Lung (tissue), 12 donors: Measurements from ENCODE around the gene DAAM1. TPM values are rescaled to one million over a fixed set of nuclear protein-coding genes. Genes with fewer than 3 reads are reported as not detected.

ENCODE experiments used
- ATAC-seq: fragments of 200-7000 bp; cut with Tn5 transposase; one replicate; pipeline ENCODE4 v1.9.1; 2020; ENCODE audit warnings: moderate number of reproducible peaks; ENCODE audit not compliant: insufficient read depth, low FRiP score
- DNase-seq, 3 donors: peaks; one replicate each; pipeline ENCODE4 v3.0.0-alpha.2; 2013 to 2017
- H3K27ac ChIP-seq, 2 donors: one replicate each; pipeline ENCODE4 v1.5.1; 2013; ENCODE audit warnings: mild to moderate bottlenecking in 2 of 2, moderate library complexity in 2 of 2, control low read depth in 1 of 2, inconsistent platforms in 1 of 2, low read depth in 1 of 2, low read length in 1 of 2
- H3K27me3 ChIP-seq, 3 donors: one replicate each; pipeline ENCODE4 v1.5.1; 2013; ENCODE audit warnings: low read length in 2 of 3; ENCODE audit not compliant: control insufficient read depth in 3 of 3, insufficient read depth in 3 of 3
- H3K36me3 ChIP-seq, 4 donors: one replicate each; pipeline ENCODE4 v1.5.1; 2013; ENCODE audit warnings: low read length in 4 of 4, mild to moderate bottlenecking in 1 of 4, moderate library complexity in 1 of 4; ENCODE audit not compliant: control insufficient read depth in 4 of 4, insufficient read depth in 4 of 4
- H3K4me1 ChIP-seq, 5 donors: one replicate each; pipeline ENCODE4 v1.5.1; 2013; ENCODE audit warnings: low read length in 5 of 5, mild to moderate bottlenecking in 2 of 5, moderate library complexity in 1 of 5; ENCODE audit not compliant: control insufficient read depth in 5 of 5, insufficient read depth in 5 of 5
- H3K4me3 ChIP-seq: one replicate; pipeline ENCODE4 v1.5.1; 2013; ENCODE audit warnings: mild to moderate bottlenecking, control low read depth, moderate library complexity
- H3K9ac ChIP-seq, 2 donors: one replicate each; pipeline ENCODE4 v1.5.1; 2013; ENCODE audit warnings: low read length in 2 of 2, control low read depth in 1 of 2; ENCODE audit not compliant: insufficient read depth in 1 of 2
- H3K9me3 ChIP-seq, 4 donors: one replicate each; pipeline ENCODE4 v1.5.1; 2013; ENCODE audit warnings: low read length in 3 of 4, mild to moderate bottlenecking in 1 of 4, moderate library complexity in 1 of 4; ENCODE audit not compliant: control insufficient read depth in 4 of 4, insufficient read depth in 3 of 4
- WGBS, 2 donors: extraction: QIAGEN DNeasy Blood & Tissue Kit; methylation state at CpG; one replicate each; pipeline ENCODE4 v1.1.7; 2013; 5-methylcytosine and 5-hydroxymethylcytosine counted together
- polyA plus RNA-seq, 2 donors: library from polyadenylated mRNA; stranded (reverse); fragments of 200-250 nt; gene quantifications; one replicate each; pipeline ENCODE4 v1.2.1, GENCODE V29; 2013
- total RNA-seq, 2 donors: library from RNA; depleted of rRNA in 1 of 2; stranded (reverse); fragments of >200 nt in 1 of 2; gene quantifications; one replicate each; pipeline ENCODE4 v1.2.1, GENCODE V29; 2014 to 2021
- TF ChIP-seq, protein P1 (sequence below): IDR thresholded peaks from 2 replicates; pipeline ENCODE4 v1.5.1; 2012; ENCODE audit warnings: mild to moderate bottlenecking; ENCODE audit errors: control extremely low read depth, extremely low read depth
- donor health status: control.
- donor health status: control.
- donor health status: Bipolar disorder and iron deficiency.
- donor health status: healthy.
- donor health status: DM: yes; HTN: yes; CAD: no.

The DAAM1 gene
- total and polyA plus RNA-seq, 4 donors, result 10.3 to 84.6 (median 32.6) TPM

DNA sequence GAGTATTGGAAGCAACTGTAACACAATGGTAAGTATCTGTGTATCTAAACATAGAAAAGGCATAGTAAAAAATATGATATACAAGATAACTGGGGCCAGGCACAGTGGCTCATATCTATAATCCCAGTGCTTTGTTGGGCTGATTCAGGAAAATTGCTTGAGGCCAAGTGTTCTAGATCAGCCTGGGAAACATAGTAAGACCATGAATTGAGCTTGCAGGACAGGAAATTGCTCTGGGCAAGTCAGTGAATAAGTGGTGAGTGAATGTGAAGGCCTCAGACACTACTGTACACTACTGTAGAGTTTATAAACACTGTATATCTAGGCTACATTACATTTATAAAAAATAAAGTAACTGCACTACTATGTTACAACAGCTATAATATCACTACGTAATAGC is 201.5 kb downstream of the DAAM1 start:
- no peaks in the 10 kb centered on the region for H3K27me3 ChIP-seq
- no peak for ATAC-seq
- WGBS, 2 donors, result 91 to 98% methylated on average over 1 of the region's 1 CpG
- H3K4me1 ChIP-seq, result no peaks in the 10 kb centered on the region
- TF ChIP-seq, protein P1, sequence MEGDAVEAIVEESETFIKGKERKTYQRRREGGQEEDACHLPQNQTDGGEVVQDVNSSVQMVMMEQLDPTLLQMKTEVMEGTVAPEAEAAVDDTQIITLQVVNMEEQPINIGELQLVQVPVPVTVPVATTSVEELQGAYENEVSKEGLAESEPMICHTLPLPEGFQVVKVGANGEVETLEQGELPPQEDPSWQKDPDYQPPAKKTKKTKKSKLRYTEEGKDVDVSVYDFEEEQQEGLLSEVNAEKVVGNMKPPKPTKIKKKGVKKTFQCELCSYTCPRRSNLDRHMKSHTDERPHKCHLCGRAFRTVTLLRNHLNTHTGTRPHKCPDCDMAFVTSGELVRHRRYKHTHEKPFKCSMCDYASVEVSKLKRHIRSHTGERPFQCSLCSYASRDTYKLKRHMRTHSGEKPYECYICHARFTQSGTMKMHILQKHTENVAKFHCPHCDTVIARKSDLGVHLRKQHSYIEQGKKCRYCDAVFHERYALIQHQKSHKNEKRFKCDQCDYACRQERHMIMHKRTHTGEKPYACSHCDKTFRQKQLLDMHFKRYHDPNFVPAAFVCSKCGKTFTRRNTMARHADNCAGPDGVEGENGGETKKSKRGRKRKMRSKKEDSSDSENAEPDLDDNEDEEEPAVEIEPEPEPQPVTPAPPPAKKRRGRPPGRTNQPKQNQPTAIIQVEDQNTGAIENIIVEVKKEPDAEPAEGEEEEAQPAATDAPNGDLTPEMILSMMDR, result no peak
- no peak for DNase-seq
- H3K9ac ChIP-seq, result no peak overlapping the region
- H3K27ac ChIP-seq, result no peak overlapping the region
- H3K36me3 ChIP-seq, result no peaks in the 10 kb centered on the region
- H3K4me3 ChIP-seq, result no peak overlapping the region
- no peaks in the 10 kb centered on the region for H3K9me3 ChIP-seq

DNA sequence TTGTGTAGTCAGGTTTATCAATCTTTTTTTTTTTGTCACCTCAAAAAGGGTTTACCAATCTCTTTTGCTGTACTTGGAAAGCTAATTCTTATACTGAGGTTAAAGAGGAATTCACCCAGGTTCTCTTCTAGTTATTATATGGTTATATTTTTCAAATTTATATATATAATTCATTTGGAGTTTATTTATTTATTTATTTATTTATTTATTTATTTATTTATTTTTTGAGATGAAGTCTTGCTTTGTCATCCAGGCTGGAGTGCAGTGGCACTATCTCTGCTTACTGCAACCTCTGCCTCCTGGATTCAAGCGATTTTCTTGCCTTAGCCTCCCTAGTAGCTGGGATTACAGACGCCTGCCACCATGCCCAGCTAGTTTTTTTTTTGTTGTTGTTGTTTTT is 202.9 kb downstream of the DAAM1 start:
- Histone ChIP-seq H3K27me3 (no peaks in the 10 kb centered on the region), H3K36me3 (no peaks in the 10 kb centered on the region), H3K9me3 (no peaks in the 10 kb centered on the region), H3K4me1 (no peaks in the 10 kb centered on the region), H3K9ac (no peak overlapping the region), H3K4me3 (no peak overlapping the region), H3K27ac (no peak overlapping the region)
- TF ChIP-seq, protein P1, result no peak
- no peak for DNase-seq
- ATAC-seq, result no peak
- WGBS, 2 donors, result 96 to 97% methylated on average over 2 of the region's 2 CpGs

DNA sequence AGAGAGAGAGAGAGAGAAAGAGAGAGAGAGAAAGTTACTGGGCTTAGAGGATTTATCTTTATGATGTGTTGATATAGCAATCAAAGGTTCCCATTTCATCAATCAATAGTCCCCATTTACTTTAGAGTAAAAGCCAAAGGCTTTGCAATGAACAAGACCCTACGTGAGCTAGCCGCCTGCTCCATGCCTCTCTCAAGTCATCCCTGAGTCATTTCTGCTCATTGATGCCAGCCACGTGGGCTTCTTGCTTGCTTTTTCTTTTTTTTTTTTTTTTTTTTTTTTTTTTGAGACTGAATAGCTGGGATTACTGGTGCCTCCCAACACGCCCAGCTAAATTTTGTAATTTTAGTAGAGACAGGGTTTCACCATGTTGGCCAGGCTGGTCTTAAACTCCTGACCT is 205.8 kb downstream of the DAAM1 start:
- no peaks in the 10 kb centered on the region for H3K4me1 ChIP-seq
- no peak for DNase-seq
- no peak overlapping the region for H3K27ac ChIP-seq
- H3K36me3 ChIP-seq, result no peaks in the 10 kb centered on the region
- TF ChIP-seq, protein P1, result no peak
- no peak overlapping the region for H3K9ac ChIP-seq
- WGBS, 2 donors, result 91 to 92% methylated on average over 4 of the region's 4 CpGs
- no peak overlapping the region for H3K4me3 ChIP-seq
- no peaks in the 10 kb centered on the region for H3K9me3 ChIP-seq
- no peaks in the 10 kb centered on the region for H3K27me3 ChIP-seq
- no peak for ATAC-seq

DNA sequence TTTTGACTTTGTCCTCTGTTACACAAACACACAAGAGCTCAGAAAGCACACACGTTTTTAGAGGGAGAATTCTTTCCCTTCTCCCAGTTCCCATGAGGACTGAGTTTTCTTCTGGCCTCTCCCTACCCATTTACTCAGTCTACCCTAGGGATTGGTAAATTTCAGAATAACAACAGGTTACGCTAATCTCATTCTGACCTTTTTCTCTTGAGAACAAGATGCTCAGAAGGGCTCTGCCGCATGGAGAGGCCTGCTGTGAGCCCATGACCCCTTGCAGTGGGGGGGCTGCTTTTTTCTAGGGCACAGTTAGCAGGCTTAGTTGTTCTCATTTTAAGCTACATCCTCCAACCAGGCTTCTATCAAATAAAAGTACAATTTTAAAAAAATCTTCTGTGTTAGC is 207.2 kb downstream of the DAAM1 start:
- Histone ChIP-seq H3K4me3 (no peak overlapping the region), H3K36me3 (no peaks in the 10 kb centered on the region), H3K27me3 (no peaks in the 10 kb centered on the region), H3K4me1 (no peaks in the 10 kb centered on the region), H3K9ac (no peak overlapping the region), H3K27ac (no peak overlapping the region), H3K9me3 (no peaks in the 10 kb centered on the region)
- WGBS, 2 donors, result 86 to 89% methylated on average over 3 of the region's 3 CpGs
- DNase-seq (no peak), ATAC-seq (no peak)
- TF ChIP-seq, protein P1, result no peak
